ENCODE data around the gene RGMA.

RGMA gene

DNA sequence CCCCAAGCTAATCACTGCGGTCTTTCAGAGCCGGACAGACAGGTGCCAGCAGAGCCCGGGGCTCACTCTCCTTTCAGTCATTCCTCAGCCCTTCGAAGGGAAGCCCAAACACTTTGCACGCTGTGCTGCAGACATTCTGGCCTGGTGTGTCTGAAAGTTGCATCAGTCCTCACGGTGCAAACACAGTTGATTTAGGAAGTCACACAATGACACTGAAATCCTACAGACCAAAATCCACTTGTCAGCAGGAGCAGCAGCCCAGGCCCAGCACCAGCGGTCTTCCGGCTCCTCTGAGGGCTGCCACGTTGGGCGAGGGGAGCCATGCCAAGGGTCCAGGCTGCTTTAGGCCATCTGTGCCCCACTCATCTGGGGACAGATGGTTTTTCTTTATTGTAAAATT, 61.6 kb downstream of the RGMA start:
- no peak overlapping the region for H3K4me3 ChIP-seq (ENCODE audit: low read length)
- TF ChIP-seq CTCF (conservative IDR thresholded peaks at IDR 0.05; ENCODE audit: low read length): no peak
- peak; percentile 61 for DNase-seq (ENCODE audit: low read depth)

DNA sequence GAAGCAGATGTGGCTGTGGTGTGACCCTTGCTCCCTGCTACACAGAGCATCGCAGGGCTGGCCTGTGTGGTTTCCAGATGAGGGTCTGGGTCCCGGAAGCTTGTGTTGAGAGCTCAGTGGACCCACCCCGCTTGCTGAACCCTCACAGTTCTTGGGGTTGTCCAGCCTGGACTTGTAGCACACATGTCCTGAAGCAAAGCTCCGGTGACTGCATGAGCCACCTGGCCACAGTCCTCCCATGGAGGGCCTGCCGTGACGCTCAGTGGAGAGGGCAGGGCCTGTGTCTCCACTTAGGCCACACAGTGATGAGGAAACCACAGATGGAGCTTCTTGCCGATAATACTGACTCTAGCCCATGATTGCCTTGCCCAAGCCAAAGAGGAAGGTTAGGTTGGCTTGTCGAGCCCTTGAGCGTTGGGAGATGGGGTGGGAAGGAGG, 62.6 kb downstream of the RGMA start:
- no peak overlapping the region for H3K4me3 ChIP-seq (ENCODE audit: low read length)
- no peak for DNase-seq (ENCODE audit: low read depth)
- TF ChIP-seq CTCF (conservative IDR thresholded peaks at IDR 0.05; ENCODE audit: low read length): no peak

DNA sequence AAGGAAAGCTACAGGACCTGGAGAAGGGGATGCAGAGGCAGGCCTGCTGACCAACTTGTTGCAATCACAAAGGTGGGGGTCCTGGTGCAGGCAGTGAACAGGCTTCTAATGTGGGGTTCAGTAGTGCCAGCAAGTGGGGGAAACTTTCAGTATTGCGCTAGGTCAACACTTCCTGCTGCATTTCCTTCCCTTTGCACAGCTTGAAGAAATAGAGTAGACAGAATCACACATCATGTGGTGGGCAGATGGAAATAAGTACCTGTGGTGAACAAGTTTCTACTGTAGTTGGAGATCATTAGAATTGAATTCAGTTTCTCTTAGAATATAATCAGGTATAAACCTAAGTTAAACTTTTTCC, 63.4 kb downstream of the RGMA start:
- no peak for TF ChIP-seq CTCF (conservative IDR thresholded peaks at IDR 0.05; ENCODE audit: low read length)
- DNase-seq (ENCODE audit: low read depth): no peak
- H3K4me3 ChIP-seq (ENCODE audit: low read length): no peak overlapping the region

GRCh38 chr15:93024716-93025624, 64.0 kb downstream of the RGMA start:
- no peak overlapping the region for H3K4me3 ChIP-seq (ENCODE audit: low read length)
- TF ChIP-seq CTCF (conservative IDR thresholded peaks at IDR 0.05; ENCODE audit: low read length): no peak
- DNase-seq (ENCODE audit: low read depth): no peak

DNA sequence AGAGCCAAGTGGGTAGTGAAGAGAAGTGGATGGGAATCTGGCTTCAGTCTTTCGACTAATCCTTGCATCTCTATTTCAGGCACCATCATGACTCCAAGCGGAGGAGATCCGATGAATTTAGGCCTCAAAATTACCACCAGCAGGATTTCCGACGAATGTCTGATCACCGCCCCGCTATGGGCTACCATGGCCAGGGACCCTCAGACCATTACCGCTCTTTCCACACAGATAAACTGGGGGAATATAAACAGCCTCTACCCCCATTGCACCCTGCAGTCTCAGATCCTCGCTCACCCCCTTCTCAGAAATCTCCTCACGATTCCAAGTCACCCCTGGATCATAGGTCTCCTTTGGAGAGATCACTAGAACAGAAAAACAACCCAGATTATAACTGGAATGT, 64.7 kb downstream of the RGMA start:
- TF ChIP-seq CTCF (conservative IDR thresholded peaks at IDR 0.05; ENCODE audit: low read length): no peak
- DNase-seq (ENCODE audit: low read depth): no peak
- no peak overlapping the region for H3K4me3 ChIP-seq (ENCODE audit: low read length)

- H3K4me3 ChIP-seq (ENCODE audit: low read length): no peak overlapping the region
- DNase-seq (ENCODE audit: low read depth): no peak
- no peak for TF ChIP-seq CTCF (conservative IDR thresholded peaks at IDR 0.05; ENCODE audit: low read length)
These were observed 67.8 kb downstream of the RGMA start for GRCh38 chr15:93020976-93021772.

Measured in AG10803 (cell line).